Activated CD8-positive, alpha-beta T cell treated with anti-CD3 and anti-CD28 coated beads for 36 hours (primary cell): ENCODE data around the gene EFHC1. TPM values are rescaled to one million over a fixed set of nuclear protein-coding genes. Genes with fewer than 3 reads are reported as not detected.
A peak's percentile ranks its signal among the peaks of the same experiment; 100 is the strongest.

Source experiments
- ATAC-seq: fragments of 200-7000 bp; cut with Tn5 transposase; one replicate; pipeline ENCODE4 v1.10.0; 2021; ENCODE audit warnings: mild to moderate bottlenecking, moderate library complexity
- CTCF ChIA-PET: fragments of 350-600 bp; sonication (Branson Sonifier 250); formaldehyde crosslinking; loops from one replicate; lab custom pipeline; 2021; ENCODE audit warnings: antibody characterized with exemption; lab: Charles Lee
- POLR2A ChIA-PET: fragments of 350-600 bp; sonication (Branson Sonifier 250); formaldehyde crosslinking; loops from one replicate; lab custom pipeline; 2021; ENCODE audit warnings: antibody characterized with exemption; lab: Charles Lee
- DNase-seq: peaks from one replicate; pipeline ENCODE4 v3.0.0-alpha.2; 2020
- H3K27ac Mint-ChIP-seq: one replicate; pipeline ENCODE4 v1.8.0; 2021; ENCODE audit warnings: mild to moderate bottlenecking, mixed read lengths
- H3K27me3 Mint-ChIP-seq: one replicate; pipeline ENCODE4 v1.8.0; 2021; ENCODE audit warnings: mixed read lengths
- H3K36me3 Mint-ChIP-seq: one replicate; pipeline ENCODE4 v1.8.0; 2021; ENCODE audit warnings: low read depth, mixed read lengths
- H3K4me1 Mint-ChIP-seq: one replicate; pipeline ENCODE4 v1.8.0; 2021; ENCODE audit warnings: low read depth, mixed read lengths
- H3K4me3 Mint-ChIP-seq: one replicate; pipeline ENCODE4 v1.8.0; 2021; ENCODE audit warnings: mild to moderate bottlenecking, moderate library complexity, mixed read lengths
- H3K9me3 Mint-ChIP-seq: one replicate; pipeline ENCODE4 v1.8.0; 2021; ENCODE audit warnings: mixed read lengths
- intact Hi-C: fragments of 100-400 bp; cut with micrococcal nuclease; formaldehyde crosslinking; loops from one replicate; pipeline ENCODE4 v1.10.0; 2022
- total RNA-seq, 2 experiments: library from RNA; stranded (reverse); gene quantifications; one replicate each; pipeline ENCODE4 v1.2.3, GENCODE V29; 2021
- TF ChIP-seq, protein P1 (sequence below): fragments of 200-600 bp; IDR thresholded peaks from one replicate; pipeline ENCODE4 v1.8.0; 2022; ENCODE audit warnings: antibody characterized with exemption, mild to moderate bottlenecking

The EFHC1 gene
- total RNA-seq, result 1 to 10 TPM; 1.9 to 2.1 TPM

DNA sequence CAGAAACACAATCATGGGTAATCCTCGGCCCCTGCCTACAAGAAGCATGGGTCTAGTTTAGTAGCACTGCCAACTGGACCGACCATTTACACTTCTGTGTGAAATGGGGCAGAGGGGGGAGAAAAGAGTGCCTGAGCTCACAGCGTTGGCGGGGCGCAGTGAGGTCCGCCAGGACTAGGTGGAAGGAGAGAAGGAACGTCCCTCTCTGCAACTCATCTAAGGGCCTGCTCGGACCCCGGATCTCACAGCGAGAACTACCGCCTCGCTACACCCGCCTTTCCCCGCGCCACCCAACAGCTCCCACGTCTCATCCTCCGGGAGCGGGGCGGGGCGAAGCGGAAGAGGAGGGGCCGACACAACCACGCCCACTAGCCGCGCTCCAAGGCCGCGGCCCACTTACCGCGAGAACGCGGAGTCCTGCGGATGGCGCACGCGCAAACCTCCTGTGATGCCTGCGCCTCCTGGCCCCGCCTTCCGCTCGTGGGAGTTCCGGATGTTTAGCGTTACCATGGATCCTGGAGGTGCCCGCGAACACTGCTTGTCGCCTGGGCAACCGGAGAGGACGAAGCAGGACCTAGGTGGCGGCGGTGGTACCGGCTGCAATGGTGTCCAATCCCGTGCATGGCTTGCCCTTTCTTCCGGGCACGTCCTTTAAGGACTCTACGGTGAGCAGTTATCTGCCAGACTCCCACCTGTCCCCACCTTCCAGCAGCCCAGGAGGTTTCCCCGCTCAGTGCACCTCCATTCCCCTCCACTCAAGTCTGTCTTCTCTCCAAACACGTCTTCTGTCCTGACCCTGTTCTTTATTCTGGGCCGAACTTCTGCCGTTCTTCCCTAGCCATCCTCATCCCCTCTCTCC, at the start of gene EFHC1:
EFHC1 (plus strand) TSS at position 534 of the 859 bp plus-strand sequence; CDS start at position 603, 69 bp downstream.
- no peak within 1 kb of the TSS for H3K27ac Mint-ChIP-seq
- H3K36me3 Mint-ChIP-seq, result no peaks in the 10 kb centered on the region
- DNase-seq (peak; percentile 99), ATAC-seq (peak; percentile 94)
- TF ChIP-seq, protein P1, sequence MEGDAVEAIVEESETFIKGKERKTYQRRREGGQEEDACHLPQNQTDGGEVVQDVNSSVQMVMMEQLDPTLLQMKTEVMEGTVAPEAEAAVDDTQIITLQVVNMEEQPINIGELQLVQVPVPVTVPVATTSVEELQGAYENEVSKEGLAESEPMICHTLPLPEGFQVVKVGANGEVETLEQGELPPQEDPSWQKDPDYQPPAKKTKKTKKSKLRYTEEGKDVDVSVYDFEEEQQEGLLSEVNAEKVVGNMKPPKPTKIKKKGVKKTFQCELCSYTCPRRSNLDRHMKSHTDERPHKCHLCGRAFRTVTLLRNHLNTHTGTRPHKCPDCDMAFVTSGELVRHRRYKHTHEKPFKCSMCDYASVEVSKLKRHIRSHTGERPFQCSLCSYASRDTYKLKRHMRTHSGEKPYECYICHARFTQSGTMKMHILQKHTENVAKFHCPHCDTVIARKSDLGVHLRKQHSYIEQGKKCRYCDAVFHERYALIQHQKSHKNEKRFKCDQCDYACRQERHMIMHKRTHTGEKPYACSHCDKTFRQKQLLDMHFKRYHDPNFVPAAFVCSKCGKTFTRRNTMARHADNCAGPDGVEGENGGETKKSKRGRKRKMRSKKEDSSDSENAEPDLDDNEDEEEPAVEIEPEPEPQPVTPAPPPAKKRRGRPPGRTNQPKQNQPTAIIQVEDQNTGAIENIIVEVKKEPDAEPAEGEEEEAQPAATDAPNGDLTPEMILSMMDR, result no peak
- H3K4me3 Mint-ChIP-seq, result no peak within 1 kb of the TSS
- no peaks in the 10 kb centered on the region for H3K9me3 Mint-ChIP-seq
- intact Hi-C loops, result loop anchor here (5.0 kb wide), 2 partner anchors 157 to 177 kb away; partner anchors contain the start of gene TRAM2
- no peaks in the 10 kb centered on the region for H3K27me3 Mint-ChIP-seq
- CTCF ChIA-PET, result interaction anchor here (1.0 to 7.6 kb wide), 12 partner anchors 13 to 651 kb away, joined by 3 to 65 read pairs (median 6); partner anchors contain the start of gene MCM3
- POLR2A ChIA-PET, result interaction anchor here (1.2 to 2.3 kb wide), 4 partner anchors 136 to 245 kb away, joined by 3 to 12 read pairs (median 6); partner anchors contain the start of genes MCM3 and TRAM2
- H3K4me1 Mint-ChIP-seq, result peaks cover 27% of the 10 kb centered on the region

DNA sequence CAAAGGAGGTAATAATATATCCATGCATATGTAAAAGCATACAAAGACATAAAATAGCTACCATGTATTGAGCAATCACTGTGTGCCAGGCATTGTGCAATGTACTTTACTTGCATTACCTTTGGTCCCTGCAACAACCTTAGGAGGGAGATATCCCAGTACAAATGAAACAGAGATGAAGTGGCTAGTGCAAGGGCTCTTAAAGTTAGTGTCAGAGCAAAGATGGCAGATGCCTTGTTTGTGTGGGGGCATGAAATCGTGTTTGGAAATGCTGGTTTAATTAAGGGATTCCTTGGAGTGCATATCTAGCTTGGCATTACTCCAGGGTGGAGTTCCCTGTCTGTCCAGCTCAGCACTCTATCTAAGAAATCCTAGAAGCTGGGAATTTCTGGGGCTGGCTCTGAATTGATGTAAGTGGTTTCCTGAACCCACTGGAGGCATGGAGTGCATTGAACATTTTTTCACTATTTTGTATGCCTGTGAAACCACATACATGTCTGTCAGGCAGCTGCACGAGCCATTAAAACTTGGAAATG, 48.4 kb upstream of the EFHC1 start:
- H3K9me3 Mint-ChIP-seq, result peaks cover 12% of the 10 kb centered on the region
- H3K27me3 Mint-ChIP-seq, result no peaks in the 10 kb centered on the region
- peaks cover 63% of the 10 kb centered on the region for H3K36me3 Mint-ChIP-seq
- no peak overlapping the region for H3K4me3 Mint-ChIP-seq
- H3K27ac Mint-ChIP-seq, result no peak overlapping the region
- intact Hi-C loops, result no loop called here
- ChIA-PET CTCF (interaction anchor here (0.8 to 2.6 kb wide), 5 partner anchors 18 to 86 kb away, joined by 3 to 8 read pairs (median 3); no protein-coding TSS in a partner anchor), POLR2A (interaction anchor here (0.5 to 6.9 kb wide), 3 partner anchors 9 to 77 kb away, joined by 3 to 54 read pairs (median 3); partner anchors contain the start of gene PAQR8)
- ATAC-seq (no peak), DNase-seq (no peak)
- H3K4me1 Mint-ChIP-seq, result peaks cover 58% of the 10 kb centered on the region
- TF ChIP-seq, protein P1, result no peak

DNA sequence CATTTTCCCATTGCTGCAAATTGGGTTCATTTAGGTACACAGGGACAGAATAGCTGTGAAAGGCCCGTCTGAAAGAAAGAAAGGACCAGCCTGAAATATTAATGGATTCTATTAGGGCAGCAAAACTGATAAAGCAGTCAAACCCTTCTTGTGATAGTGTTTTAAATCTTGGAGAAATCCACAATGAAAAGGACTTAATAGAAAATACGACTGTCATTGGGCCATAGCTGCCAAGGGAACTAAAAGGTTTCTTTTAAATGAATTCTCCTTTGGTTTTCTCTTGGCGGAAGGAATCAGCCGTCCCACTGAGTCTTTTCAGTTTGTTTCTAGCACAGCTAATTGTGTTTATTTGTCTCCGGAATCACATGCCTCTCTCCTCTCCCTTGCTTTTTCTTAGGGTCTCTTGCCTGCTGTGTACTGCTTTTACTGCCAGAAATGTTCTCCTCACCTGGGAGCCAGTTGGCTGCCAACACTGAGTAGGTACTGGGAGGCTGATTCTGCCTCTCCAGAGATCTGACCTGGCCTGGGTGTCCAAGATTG, 46.9 kb upstream of the EFHC1 start:
- ATAC-seq, result no peak
- no peak overlapping the region for H3K4me3 Mint-ChIP-seq
- TF ChIP-seq, protein P1, result no peak
- ChIA-PET CTCF (interaction anchor here (1.6 to 2.6 kb wide), 2 partner anchors 17 to 63 kb away, joined by 4 to 8 read pairs; no protein-coding TSS in a partner anchor), POLR2A (interaction anchor here (1.0 to 6.9 kb wide), 4 partner anchors 11 to 89 kb away, joined by 3 to 54 read pairs (median 4); partner anchors contain the start of gene PAQR8)
- H3K27ac Mint-ChIP-seq, result no peak overlapping the region
- no peak for DNase-seq
- H3K4me1 Mint-ChIP-seq, result peaks cover 59% of the 10 kb centered on the region
- intact Hi-C loops, result no loop called here
- no peaks in the 10 kb centered on the region for H3K27me3 Mint-ChIP-seq
- H3K36me3 Mint-ChIP-seq, result peaks cover 52% of the 10 kb centered on the region
- H3K9me3 Mint-ChIP-seq, result peaks cover 12% of the 10 kb centered on the region

- Mint-ChIP-seq H3K4me1 (peaks cover 53% of the 10 kb centered on the region), H3K36me3 (peaks cover 46% of the 10 kb centered on the region), H3K9me3 (peaks cover 12% of the 10 kb centered on the region), H3K4me3 (no peak overlapping the region), H3K27me3 (no peaks in the 10 kb centered on the region), H3K27ac (no peak overlapping the region)
- ATAC-seq (no peak), DNase-seq (no peak)
- TF ChIP-seq, protein P1, result no peak
- intact Hi-C loops, result no loop called here
- ChIA-PET CTCF (interaction anchor here (0.6 to 1.6 kb wide), 4 partner anchors 10 to 91 kb away, joined by 3 to 5 read pairs (median 4); partner anchors contain the start of gene PAQR8), POLR2A (interaction anchor here (0.8 to 6.9 kb wide), 3 partner anchors 12 to 90 kb away, joined by 4 to 54 read pairs (median 6); partner anchors contain the start of gene PAQR8)
Measured at GRCh38 chr6:52374247-52374646, 45.9 kb upstream of the EFHC1 start.
